Activated CD8-positive, alpha-beta memory T cell treated with anti-CD3 and anti-CD28 coated beads, Interleukin-2, amount 50 U/mL, for 24 hours (primary cell): ENCODE measurements around the gene B4GALT1.

Experiments used
- DNase-seq: peaks from one replicate; pipeline ENCODE4 v3.0.0-alpha.2; 2020; ENCODE audit errors: extremely low read depth

Gene B4GALT1

DNA sequence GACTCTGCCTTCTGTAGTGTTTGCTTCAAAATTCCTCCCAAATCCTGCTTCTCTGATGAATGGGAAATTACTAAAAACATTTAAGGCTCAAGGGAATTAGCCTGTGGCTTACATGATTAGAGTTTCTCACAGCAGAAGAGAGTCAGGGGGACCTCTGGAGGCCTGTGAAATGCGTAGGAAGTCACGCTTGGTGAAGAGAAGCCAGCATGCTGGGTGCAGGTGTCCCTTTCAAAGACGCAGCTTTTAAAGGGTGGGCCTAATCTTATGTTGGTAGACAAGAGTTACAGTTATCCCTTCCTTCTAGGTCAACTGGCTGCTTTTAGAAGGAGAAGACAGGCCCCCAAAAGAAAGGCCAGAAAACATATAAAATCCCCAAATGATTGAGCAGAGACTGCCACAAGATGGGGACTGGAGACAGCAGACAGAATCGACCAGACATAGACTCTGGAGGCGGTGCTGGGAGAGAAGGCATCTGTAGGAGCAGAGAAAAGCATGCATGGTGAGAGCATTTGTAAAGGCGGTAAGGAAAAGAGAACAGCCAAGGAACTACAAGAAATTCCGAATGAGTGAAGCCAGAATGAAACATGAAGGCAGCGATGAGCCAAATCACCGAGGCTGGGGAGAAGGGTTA, 42.3 kb downstream of the B4GALT1 start:
- no peak for DNase-seq

DNA sequence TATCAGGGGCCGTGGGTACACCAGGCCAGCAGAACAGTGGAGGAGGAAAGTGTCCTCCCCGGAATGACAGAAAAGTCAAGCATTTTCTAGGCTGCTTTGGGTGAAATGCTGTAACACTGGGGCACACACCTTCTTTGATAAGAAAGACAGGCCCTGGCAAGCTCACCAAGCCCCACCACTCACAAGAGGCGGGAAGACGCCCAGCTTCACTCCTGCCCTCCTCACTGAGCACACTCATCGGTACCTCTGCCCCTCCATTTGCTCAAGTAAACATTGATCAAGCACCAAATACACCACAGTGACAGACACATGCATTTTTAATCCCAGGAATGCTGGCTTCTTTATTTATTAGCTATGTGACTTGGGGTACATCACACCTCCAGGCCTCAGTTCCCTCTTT, 43.1 kb downstream of the B4GALT1 start:
- DNase-seq: no peak

DNA sequence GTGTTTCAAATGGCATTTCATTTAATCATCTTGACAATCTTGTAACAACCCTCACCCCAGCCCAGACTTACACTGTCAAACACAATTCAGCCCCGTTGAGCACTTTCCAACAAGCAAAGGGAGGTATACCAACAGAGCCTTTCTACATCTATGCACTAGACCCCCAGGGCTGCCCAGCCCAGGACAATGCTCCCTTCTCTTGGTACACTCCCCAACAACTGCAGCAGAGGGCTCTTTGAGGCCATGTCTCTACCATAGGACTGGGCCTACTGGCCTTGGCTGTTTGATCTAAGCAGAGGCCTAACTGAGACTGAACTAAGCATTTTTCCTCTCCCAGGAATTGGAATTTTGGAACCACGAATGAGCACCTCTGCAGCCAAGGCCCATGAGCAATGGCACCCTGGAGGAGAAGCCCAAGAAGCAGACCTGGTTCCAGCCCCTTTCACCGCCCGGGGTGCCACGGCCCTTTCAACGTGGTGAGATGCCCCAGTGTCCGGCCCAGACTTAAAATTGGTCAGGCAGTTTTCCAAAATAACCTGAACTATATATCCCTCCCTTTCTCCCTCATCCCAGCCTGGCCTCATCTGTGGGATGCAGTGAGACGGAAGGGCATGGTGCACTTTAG, 43.6 kb downstream of the B4GALT1 start:
- no peak for DNase-seq

DNA sequence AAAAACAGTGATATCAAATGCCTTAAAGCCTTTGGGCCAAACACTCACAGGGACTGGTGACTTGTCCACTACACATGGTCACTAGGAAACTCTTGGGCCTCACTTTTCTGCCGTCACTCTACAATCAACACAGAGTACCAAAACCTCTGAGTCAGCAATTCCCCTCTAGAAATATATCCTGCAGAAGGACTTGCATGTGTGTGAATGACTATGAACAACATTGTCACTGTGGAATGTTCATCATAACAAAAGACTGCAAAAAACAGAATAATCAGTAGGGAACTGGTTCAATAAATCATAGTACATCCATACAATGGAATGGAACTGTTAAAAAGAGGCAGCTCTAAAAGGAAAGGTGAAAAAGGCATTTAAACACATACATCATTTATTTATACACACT, 46.5 kb downstream of the B4GALT1 start:
- no peak for DNase-seq

DNA sequence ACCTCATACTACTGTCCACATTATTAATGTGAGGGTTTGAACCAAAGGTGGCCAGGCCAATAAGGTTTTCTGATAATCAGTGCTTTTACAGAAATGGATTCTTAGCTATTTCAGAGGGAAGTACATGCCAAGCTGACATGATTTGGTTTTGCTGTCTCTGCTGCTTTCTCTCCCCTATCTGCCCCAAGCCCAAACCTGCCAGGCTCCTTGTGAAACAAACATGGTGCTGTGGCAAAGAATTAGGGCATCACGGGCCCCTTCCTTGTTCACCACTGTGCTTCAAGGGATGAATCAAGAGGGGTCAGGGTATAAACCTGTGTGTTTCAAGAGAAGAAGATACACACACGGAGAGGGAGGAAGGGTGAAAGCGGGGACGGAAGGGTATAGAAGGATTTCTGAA, 49.3 kb downstream of the B4GALT1 start:
- DNase-seq: no peak

DNA sequence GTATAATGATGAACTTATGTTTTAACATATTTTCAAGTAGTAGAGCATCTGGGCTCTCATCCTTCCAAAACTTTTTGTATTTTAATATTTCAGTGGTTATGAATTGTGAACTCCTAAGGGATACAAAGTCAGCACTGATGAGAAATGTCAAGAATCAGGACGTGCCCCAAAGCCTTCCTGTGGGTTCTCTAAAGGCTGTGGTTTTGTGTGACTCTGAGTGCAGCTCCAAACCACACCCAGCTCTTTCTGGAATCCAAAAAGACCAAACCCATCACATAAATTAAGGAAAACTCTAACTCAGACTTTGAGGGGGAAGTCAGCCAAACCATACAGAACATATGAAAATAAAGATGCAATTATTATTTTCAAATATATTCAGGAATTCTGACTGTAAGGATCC, 49.8 kb downstream of the B4GALT1 start:
- no peak for DNase-seq

DNA sequence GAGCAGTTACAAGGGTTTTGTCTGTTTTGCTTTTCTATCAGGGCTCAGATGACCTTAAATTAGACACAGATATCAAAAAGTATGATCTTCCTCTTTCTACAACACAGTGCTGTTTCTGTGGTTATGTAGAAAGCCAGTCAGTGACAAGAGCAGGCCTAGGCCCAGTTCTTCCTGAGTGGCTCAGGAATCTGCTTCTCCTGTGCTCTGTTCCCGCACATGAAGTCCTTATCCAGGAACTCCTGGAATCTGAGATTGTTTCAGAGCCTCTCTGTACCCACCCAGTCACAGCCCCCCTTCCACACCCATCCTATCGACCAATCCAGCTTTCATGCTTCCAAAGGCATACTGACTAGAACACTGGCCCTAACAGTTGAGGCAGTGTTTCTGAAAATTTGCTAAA, 50.3 kb downstream of the B4GALT1 start:
- DNase-seq: no peak

DNA sequence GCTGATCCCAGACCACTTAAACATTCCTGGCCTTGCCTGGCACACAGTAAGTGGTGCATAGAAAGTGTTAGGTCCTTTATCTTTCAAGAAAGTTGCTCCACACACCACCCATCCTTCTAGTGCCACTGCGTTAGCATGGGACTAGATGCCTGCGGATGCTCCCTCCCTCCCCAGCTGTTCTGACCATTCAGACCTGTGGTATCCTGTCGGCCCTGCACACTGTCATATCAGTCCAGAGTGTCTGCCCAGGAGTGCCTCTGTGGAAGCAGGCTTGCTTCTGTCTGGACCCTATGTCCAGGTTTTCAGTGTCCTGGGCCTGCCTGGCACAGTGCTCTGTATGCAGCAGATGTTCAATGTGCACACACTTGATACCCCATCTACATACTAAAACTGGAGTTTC, 52.4 kb downstream of the B4GALT1 start:
- no peak for DNase-seq

DNA sequence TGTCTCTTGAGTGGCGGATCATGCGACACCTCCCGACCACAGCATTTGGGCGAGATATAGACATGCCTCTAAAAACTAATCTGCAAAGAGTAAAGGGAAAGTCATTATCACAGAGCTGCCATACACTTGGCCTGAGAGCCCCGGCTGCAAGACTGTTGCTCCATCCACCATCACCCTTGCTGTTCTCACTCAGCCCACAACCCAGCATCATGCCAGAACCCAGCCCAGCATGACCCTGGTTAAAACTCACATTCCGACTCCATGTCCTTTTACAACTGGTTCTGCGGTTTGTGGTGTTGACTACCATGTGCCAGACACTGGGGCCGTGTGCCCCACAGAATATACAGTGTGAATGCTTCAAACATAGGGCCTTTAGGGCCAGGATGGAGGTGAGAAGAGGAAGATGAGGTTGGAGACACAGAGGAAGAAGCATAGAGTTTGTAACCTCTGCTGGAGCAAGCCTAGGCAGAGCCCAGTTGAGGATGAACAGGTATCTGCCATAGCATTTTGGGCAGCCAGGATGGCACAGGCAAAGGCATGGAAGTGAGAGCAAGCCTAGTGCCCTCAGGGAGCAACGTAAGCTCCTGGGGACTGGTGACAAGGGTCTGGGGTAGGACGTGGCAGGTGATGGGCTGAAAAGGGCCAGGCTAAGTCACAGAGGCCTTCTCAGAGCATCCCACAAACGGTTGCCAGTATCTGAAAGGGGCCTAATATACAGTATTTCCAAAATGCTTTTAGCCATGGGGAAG, 53.2 kb downstream of the B4GALT1 start:
- DNase-seq: no peak

DNA sequence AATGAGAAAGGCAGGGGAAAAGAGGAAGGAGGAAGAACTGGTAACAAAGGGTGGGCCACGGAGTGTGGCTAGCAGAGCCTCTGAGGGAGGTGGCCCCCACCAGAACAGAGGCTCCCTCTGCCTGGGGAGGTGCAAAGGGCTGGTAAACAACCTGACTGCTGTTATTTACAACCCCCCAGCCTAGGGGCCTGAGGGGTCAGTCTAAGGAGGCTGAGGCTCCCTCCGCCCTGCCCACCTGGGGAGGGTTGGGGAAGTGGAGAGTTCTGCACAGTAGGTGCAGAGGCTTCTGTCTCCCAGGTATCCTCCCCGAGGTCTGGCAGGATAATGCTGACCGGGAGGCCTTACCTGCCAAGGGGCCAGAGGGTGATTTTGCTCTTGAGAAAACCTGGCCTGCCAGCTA, 55.0 kb downstream of the B4GALT1 start:
- DNase-seq: no peak

DNA sequence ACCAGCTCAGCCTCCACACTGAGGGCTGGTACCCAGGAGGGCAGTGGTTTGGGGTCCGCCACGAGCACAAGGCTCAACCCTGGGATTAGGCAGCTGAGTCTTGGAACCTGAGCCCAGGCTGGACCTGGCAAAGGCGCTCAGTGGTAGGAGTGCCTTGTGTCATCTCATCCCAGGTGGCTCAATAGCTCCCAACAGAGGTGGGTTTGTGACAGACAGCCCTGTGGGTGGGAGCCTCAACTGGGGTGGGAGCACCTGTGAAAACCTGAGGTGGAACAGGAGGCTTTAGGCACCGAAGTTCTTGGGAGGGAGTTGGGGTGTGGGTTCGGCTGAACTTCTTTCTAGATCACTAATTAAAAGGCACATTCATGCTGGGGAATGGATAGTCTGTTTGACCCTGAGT, 55.5 kb downstream of the B4GALT1 start:
- DNase-seq: no peak

DNA sequence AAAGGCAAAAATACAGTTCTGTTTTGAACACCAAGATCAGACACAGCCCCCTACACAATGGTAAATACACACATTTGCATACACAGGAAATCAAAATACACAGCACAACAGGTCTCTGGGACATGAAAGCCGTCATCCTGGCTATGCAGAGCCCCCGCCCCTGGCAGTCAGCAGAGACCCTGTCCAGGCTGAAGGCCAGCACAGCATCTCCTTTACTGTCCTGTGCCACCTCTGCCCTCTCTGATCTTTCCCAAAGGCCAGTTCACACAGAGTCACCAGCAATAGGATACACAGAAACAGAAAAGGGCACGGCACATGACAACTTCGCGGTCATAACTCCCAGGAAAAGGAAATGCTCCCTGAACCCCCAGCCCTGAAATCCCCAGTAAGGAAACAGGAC, 56.5 kb downstream of the B4GALT1 start:
- DNase-seq: no peak

DNA sequence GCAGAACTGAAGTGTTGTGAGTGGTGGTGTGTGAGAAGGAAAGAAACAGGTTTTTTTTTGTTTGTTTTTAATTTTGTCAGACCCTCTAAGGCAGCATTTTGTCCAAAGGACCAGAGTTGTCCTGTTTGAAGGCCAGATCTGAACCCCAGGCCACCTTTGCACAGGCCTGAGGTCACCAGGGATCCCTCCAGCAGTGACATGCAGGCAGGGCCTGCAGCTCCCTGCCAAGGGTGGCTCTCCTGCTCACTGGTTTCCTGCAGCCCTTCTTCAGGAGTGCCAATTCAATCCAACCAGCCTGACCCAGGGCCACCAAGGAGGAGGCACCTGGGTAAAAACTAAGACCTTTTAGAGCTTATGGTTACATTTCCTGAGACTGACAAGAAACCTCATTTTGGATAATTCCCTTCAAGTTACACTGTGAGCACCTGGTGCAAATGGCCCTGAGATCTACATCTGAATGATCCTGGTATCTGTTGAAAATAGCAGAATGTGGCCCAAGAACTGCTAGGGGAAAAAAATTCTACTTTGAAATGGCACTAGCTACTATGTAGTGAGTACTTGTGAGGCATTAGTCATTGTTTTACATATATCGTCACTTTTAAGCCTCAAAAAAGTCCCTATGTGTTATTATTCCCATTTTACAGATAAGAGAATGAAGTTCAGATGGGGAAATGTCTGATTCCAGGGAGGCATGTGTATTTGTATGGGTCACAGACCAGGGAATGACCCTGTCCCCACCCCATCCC, 57.1 kb downstream of the B4GALT1 start:
- DNase-seq: no peak

DNA sequence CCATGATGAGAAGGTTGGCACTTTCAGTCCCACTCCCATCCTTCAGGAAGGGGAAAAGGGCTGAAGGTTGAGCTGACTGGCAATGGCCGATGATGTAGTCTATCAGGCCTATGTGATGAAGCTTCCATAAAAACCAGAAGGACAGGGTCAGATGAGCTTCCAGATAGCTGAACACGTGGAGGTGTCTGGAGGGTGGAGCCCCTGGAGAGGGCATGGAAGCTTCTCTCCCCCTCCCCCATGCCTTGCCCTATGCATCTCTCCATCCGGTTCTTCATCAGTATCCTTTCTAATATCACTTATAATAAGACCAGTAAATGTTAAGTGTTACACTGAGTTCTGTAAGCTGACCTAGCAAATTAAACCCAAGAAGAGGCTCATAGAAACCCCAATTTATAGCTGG, 58.0 kb downstream of the B4GALT1 start:
- DNase-seq: no peak

DNA sequence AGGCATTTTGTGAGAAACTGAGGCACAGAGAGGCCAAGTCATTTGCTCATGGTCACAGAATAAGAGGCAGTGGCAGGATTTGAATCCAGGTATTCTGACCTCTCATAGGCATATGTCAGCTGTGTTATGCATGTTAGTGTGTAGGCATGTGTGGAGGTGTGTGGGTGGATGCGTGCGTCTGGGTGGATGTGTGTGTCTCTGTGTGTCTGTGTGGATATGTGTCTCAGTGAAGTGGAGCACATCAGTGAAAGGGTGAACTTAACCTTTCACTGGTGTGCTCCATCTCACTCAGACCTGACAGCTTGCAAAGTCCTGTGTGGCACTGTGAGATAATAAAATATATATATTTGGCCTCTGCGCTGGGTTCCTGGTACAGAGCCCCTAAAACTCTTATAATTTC, 58.7 kb downstream of the B4GALT1 start:
- no peak for DNase-seq

DNA sequence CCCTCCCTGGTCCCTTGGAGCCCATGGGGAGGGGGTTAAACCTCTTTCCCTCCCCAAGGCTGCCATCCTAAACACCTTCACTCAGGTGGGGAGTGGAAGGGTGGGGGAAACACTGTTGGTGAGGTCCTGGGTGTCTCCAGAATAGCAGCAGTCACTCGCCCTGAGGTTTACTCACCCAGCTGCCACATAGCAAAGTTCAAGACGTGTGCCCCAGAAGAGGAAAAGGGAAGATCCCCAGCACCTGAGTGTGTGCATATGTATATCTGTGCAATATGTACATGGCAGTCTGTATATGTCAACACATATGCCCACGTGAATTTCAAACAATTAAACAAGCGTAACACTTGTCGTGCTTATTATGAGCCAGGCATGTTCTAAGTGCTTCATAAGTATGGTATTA, 59.4 kb downstream of the B4GALT1 start:
- DNase-seq: no peak

DNA sequence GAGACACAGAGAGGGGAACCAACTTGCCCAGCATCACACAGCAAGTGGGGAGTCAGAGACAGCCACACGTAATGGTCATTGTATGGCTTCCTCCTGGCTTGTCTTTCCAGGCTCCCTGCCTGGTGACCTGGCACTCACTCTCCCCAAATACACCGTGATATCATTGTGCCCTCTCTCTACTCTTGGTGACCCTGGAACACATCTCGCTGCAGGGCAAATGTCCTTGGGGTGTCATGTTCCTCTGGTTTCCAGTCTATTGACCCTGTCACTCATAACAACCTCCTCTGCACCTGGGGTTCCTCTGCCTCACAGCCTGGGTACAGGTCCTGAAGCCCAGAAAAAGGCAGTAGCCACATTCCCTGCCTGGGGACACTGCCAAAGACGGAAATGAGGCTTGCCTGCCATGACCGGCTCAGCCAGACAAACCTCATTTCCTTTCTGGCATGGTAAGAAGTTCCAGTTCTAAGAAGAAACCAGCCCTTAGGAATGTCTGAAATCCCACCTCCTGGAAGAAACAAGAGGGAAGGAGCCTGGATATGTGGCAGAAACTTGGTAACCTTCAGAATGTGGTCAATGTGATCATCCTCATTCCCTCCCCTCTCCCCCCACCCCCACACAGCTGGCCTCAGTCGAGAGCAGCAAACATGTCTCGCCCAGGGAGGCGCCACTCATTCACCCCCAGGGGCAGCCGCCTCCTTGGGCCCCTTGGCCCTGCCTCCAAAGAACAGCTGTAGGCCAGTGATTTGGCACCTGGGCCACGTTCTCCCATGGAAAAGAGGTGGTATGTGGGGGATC, 60.1 kb downstream of the B4GALT1 start:
- DNase-seq: no peak

DNA sequence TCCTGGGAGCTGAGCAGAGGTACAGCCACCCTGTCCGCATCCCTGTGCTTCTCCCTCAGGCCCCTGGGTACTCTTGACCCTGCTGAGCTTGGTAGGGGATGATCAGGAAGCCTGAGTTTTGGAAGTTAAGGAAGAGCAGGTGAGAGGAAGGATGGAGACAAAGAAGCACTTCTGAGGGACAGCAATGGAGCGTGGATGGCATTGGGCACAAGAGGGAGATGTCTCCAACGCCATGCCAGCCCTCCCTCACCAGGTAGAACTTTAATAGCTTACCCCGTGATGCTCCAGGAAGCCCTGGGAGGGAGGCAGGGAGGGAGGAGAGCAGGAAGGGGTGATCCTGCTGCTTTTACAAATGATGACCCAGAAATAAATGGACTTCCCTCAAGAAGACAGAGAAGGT, 60.8 kb downstream of the B4GALT1 start:
- no peak for DNase-seq

DNA sequence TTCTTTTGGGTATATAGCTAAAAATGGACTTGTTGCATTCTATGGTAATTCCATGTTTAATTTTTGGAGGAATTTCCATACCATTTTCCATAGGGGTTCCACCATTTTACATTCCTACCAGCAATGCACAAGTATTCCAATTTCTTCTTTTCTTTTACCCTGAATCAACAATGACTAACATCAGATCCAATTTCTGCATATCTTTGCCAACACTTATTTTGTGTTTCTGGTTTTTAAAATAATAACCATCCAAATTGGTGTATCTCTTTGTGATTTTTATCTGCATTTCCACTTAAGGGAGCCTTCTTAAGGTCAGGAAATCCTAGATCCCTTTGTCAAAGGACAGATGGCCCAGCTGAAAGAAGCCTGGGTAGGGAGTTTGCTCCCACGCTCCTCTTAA, 61.2 kb downstream of the B4GALT1 start:
- no peak for DNase-seq

DNA sequence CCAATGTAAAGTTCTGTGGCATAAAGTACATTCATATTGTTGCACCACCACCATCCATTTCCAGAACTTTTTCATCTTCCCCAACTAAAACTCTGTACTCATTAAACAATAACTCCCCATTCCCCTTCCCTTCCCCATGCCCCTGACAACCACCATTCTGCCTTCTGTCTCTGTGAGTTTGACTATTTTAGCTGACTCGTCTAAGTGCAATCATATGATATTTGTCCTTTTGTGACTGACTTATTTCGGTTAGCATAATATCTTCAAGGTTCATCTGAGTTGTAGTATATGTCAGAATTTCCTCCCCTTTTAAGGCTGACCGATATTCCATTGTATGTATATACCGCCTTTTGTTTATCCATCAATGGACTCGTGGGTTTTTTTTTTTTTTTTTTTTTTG, 61.6 kb downstream of the B4GALT1 start:
- DNase-seq: no peak

DNA sequence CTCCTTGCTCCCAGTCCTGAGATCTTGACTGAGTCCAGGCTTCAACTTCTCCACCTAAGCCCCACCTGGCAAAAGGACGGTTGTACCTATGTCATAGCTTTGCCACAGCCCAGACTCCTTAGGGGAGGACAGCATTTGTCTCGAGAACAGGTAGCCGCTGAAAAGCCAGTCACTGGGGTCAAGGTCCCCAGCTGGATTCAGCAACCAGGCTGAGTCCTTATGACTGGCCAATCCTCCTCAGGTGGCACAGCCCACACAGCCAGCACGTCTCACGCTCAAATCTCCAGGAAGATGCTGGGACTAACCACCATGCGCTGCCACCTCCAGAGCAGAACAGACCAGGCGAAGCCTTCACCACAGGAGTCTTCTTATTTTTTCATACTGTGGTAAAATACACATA, 62.7 kb downstream of the B4GALT1 start:
- no peak for DNase-seq
